K562 (cell line): ENCODE measurements around the gene EEFSEC. TPM values are rescaled to one million over a fixed set of nuclear protein-coding genes. Genes with fewer than 3 reads are reported as not detected.

Experiments
- ATAC-seq: fragments of 200-7000 bp; cut with Tn5 transposase; 3 replicates; pipeline ENCODE4 v1.9.1; 2020; ENCODE audit warnings: moderate library complexity
- BruUV-seq: library from RNA; stranded (reverse); fragments of 400-500 nt; replicated peaks from 2 replicates; lab custom pipeline; 2021; lab: Mats Ljungman, UMichigan
- CTCF ChIA-PET: fragments of 300-600 bp; formaldehyde crosslinking; extraction: SDS; loops from one replicate; lab custom pipeline; 2021; ENCODE audit warnings: low intra/inter-chr PET ratio; lab: Yijun Ruan, JAX
- POLR2A ChIA-PET: fragments of 300-600, 350-650 bp; sonication (Branson Sonifier 250); formaldehyde crosslinking; extraction: SDS; loops from one replicate; lab custom pipeline; 2021; ENCODE audit warnings: antibody characterized with exemption, inconsistent platforms; lab: Yijun Ruan, JAX
- DNase-seq, 4 experiments: peaks; one replicate each; pipeline versions ENCODE4 v3.0.0 to v3.0.0-alpha.2; 2011 to 2018; ENCODE audit warnings: low spot score in 3 of 4, mixed read lengths in 3 of 4; ENCODE audit errors: extremely low read depth in 1 of 4
- FAIRE-seq: peaks from 2 replicates; lab custom pipeline; 2011; peaks lifted over from hg19 to GRCh38; lab: Jason Lieb, UNC
- H2AFZ ChIP-seq: 2 replicates; pipeline ENCODE4 v1.6.0; 2011; ENCODE audit warnings: low read depth, low read length, control low read depth, inconsistent platforms
- H3K27ac ChIP-seq: fragments of 200-600 bp; 3 replicates; pipeline ENCODE4 v1.8.0; 2011; ENCODE audit warnings: low read depth, mild to moderate bottlenecking, control low read depth, inconsistent platforms, low read length, moderate library complexity, mixed read lengths; ENCODE audit errors: extremely low read depth
- H3K27me3 ChIP-seq, 2 experiments: fragments of 300-600 bp in 1 of 2; 2 replicates in 1 of 2; 3 replicates in 1 of 2; pipeline versions ENCODE4 v1.6.0 to v1.8.0; 2011; ENCODE audit warnings: inconsistent platforms in 2 of 2, low read length in 2 of 2, mild to moderate bottlenecking in 1 of 2, mixed read lengths in 1 of 2, moderate library complexity in 1 of 2; ENCODE audit not compliant: control insufficient read depth in 2 of 2, insufficient read depth in 2 of 2
- H3K36me3 ChIP-seq: fragments of 300-600 bp; 3 replicates; pipeline ENCODE4 v1.8.0; 2011; ENCODE audit warnings: mild to moderate bottlenecking, low read length, inconsistent platforms; ENCODE audit not compliant: control insufficient read depth, insufficient read depth
- H3K4me1 ChIP-seq, 2 experiments: fragments of 200-600 bp in 1 of 2; replicated peaks in 1 of 2; 2 replicates in 1 of 2; 3 replicates in 1 of 2; pipeline versions ENCODE4 v1.5.1 to v1.8.0; 2011; ENCODE audit warnings: inconsistent platforms in 2 of 2, low read length in 2 of 2, mild to moderate bottlenecking in 1 of 2, mixed read lengths in 1 of 2, moderate library complexity in 1 of 2; ENCODE audit not compliant: control insufficient read depth in 2 of 2, insufficient read depth in 2 of 2
- H3K4me2 ChIP-seq: 2 replicates; pipeline ENCODE4 v1.6.1; 2011; ENCODE audit warnings: low read length, control low read depth, inconsistent platforms, mixed read lengths; ENCODE audit not compliant: insufficient read depth
- H3K4me3 ChIP-seq: fragments of 200-600 bp; sonication (generic), shearing (Covaris generic); 2 replicates; pipeline ENCODE4 v1.5.1; 2016; ENCODE audit warnings: control low read depth, inconsistent platforms
- H3K79me2 ChIP-seq: fragments of 200-600 bp; 3 replicates; pipeline ENCODE4 v1.8.0; 2011; ENCODE audit warnings: low read length, inconsistent platforms; ENCODE audit not compliant: control insufficient read depth, insufficient read depth
- H3K9ac ChIP-seq, 2 experiments: 2 replicates each; pipeline versions ENCODE4 v1.6.0 to v1.6.1; 2011; ENCODE audit warnings: low read depth in 2 of 2, low read length in 2 of 2, control low read depth in 1 of 2, inconsistent platforms in 1 of 2, mild to moderate bottlenecking in 1 of 2, mixed read lengths in 1 of 2; ENCODE audit not compliant: insufficient read depth in 1 of 2
- H3K9me1 ChIP-seq: one replicate; pipeline ENCODE4 v1.6.0; 2011; ENCODE audit warnings: inconsistent platforms, mild to moderate bottlenecking, low read length, moderate library complexity; ENCODE audit not compliant: control insufficient read depth, insufficient read depth
- H3K9me3 ChIP-seq: replicated peaks from 2 replicates; pipeline ENCODE4 v1.5.1; 2011; ENCODE audit warnings: low read depth, low read length, inconsistent platforms; ENCODE audit not compliant: control insufficient read depth, insufficient read depth
- H4K20me1 ChIP-seq: replicated peaks from 2 replicates; pipeline ENCODE4 v1.6.1; 2011; ENCODE audit warnings: low read length, inconsistent platforms, mixed read lengths; ENCODE audit not compliant: control insufficient read depth, insufficient read depth
- ATF1 ChIP-seq, 2 experiments: fragments of 450-650 bp in 1 of 2; IDR thresholded peaks; 2 replicates each; pipeline ENCODE4 v1.6.1; 2016; ENCODE audit warnings: missing compliant biosample characterization in 1 of 2, missing genetic modification characterization in 1 of 2
- DNMT1 ChIP-seq: fragments of 450-650 bp; IDR thresholded peaks from 2 replicates; pipeline ENCODE4 v1.6.1; 2016; ENCODE audit warnings: antibody characterized with exemption, mild to moderate bottlenecking
- EP300 ChIP-seq: IDR thresholded peaks from 2 replicates; pipeline ENCODE4 v1.6.1; 2012; ENCODE audit warnings: low read length, improper control_type of control experiment
- ESRRB ChIP-seq: fragments of 250-450 bp; sonication (Bioruptor Pico); IDR thresholded peaks from 2 replicates; pipeline ENCODE4 v1.5.0; 2020; ENCODE audit warnings: mild to moderate bottlenecking, moderate library complexity, borderline replicate concordance
- HDAC2 ChIP-seq: fragments of 450-650 bp; IDR thresholded peaks from 2 replicates; pipeline ENCODE4 v1.6.1; 2016; ENCODE audit warnings: mild to moderate bottlenecking
- NFE2L1 ChIP-seq: fragments of 450-650 bp; IDR thresholded peaks from 2 replicates; pipeline ENCODE4 v1.6.1; 2016; ENCODE audit warnings: missing genetic modification characterization, low read depth, mild to moderate bottlenecking, missing compliant biosample characterization, moderate library complexity, borderline replicate concordance
- SRF ChIP-seq, 2 experiments: fragments of 250-450, 450-650 bp in 1 of 2; sonication (Bioruptor Pico) in 1 of 2; sonication (generic) in 1 of 2; formaldehyde crosslinking; IDR thresholded peaks; 2 replicates each; pipeline versions ENCODE4 v1.5.0 to v1.5.1; 2020 to 2022; ENCODE audit warnings: mild to moderate bottlenecking in 1 of 2, missing genetic modification reagents in 1 of 2
- ZNF24 ChIP-seq: fragments of 450-650 bp; IDR thresholded peaks from 2 replicates; pipeline ENCODE4 v1.6.1; 2016
- ZNF583 ChIP-seq: fragments of 250-450 bp; sonication (Bioruptor Pico); IDR thresholded peaks from 2 replicates; pipeline ENCODE4 v1.4.0; 2020
- WGBS: fragments of 100-300 bp; shearing (Covaris generic); methylation state at CpG from one replicate; pipeline ENCODE4 v1.1.6; 2016; ENCODE audit warnings: low coverage, mixed read lengths; ENCODE audit not compliant: insufficient coverage; ENCODE audit errors: missing lambda C conversion rate; 5-methylcytosine and 5-hydroxymethylcytosine counted together
- in situ Hi-C: fragments of 300-500 bp; cut with MboI; formaldehyde crosslinking; loops from 4 replicates; pipeline ENCODE4 v1.15.0; 2018; ENCODE audit warnings: inconsistent platforms, mixed read lengths
- intact Hi-C: fragments of 100-400 bp; cut with micrococcal nuclease; formaldehyde crosslinking; loops from 2 replicates; pipeline ENCODE4 v1.14.2; 2022
- polyA plus RNA-seq, 8 experiments: library from polyadenylated mRNA; depleted of rRNA in 4 of 8; stranded (reverse) in 5 of 8; unstranded in 3 of 8; fragments of >200 nt; fragmentation: Nextera tagmentation in 2 of 8; fragmentation: Illumina TruSeq in 1 of 8; extraction: Ambion mirVana in 2 of 8; extraction: Trizol in 1 of 8; gene quantifications; 2 replicates each; pipeline versions ENCODE4 v1.2.1 to v1.2.3, GENCODE V29; 2011 to 2014; ENCODE audit warnings: inconsistent platforms in 1 of 8, missing spikeins in 1 of 8
- total RNA-seq, 7 experiments: library from RNA; depleted of rRNA in 6 of 7; stranded (reverse); fragments of >200 nt in 6 of 7; fragmentation: Illumina TruSeq in 2 of 7; extraction: Trizol in 2 of 7; gene quantifications; 2 replicates each; pipeline versions ENCODE4 v1.2.1 to v1.2.3, GENCODE V29; 2011 to 2021; ENCODE audit warnings: low replicate concordance in 1 of 7
- TF ChIP-seq, protein P1 (sequence below): fragments of 150-350 bp; IDR thresholded peaks from 2 replicates; pipeline ENCODE4 v1.6.1; 2014; ENCODE audit warnings: low read depth, mild to moderate bottlenecking, low read length, borderline replicate concordance
- TF ChIP-seq, protein P2 (sequence below): sonication (generic); formaldehyde crosslinking; IDR thresholded peaks from 2 replicates; pipeline ENCODE4 v1.8.0; 2022; ENCODE audit warnings: mild to moderate bottlenecking, missing genetic modification reagents

EEFSEC gene
- total and polyA plus RNA-seq, 9 of the 15 experiments (the other 6 are each of a cell fraction or from before 2014, with no cell fraction given): 0.35 to 11.8 (median 7.7) TPM

DNA sequence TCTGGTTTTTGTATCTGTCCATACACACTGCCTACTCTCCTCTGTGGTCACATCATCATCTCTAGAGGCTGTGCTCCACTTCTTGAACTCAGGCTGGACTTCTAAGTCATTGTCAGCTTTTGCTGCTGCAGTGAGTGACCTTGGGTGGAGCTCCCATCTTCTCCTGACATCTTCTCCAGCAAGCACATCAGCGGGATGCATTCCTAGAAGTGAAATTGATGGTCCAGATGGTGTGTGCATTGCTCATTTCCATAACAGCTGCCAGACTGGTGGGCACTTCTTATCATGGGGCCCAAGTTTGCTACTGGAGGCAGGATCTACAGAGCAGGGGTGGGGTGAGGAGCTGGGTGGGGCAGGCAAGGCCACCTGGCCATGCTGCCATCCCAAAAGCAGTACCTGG, 203.5 kb downstream of the EEFSEC start:
- Histone ChIP-seq H3K4me2 (no peak overlapping the region), H3K4me3 (no peak overlapping the region), H3K9ac (no peak overlapping the region), H3K27me3 (no peaks in the 10 kb centered on the region), H3K27ac (no peak overlapping the region), H4K20me1 (no peaks in the 10 kb centered on the region)
- DNase-seq (no peak), FAIRE-seq (no peak)
- intact Hi-C loops: no loop called here
- no peak for TF ChIP-seq EP300
- TF ChIP-seq ATF1 (CRISPR knock-in tag; IDR thresholded peaks at IDR 0.05): no peak
- TF ChIP-seq ATF1 (tag; IDR thresholded peaks at IDR 0.05): no peak
- TF ChIP-seq, protein P1, sequence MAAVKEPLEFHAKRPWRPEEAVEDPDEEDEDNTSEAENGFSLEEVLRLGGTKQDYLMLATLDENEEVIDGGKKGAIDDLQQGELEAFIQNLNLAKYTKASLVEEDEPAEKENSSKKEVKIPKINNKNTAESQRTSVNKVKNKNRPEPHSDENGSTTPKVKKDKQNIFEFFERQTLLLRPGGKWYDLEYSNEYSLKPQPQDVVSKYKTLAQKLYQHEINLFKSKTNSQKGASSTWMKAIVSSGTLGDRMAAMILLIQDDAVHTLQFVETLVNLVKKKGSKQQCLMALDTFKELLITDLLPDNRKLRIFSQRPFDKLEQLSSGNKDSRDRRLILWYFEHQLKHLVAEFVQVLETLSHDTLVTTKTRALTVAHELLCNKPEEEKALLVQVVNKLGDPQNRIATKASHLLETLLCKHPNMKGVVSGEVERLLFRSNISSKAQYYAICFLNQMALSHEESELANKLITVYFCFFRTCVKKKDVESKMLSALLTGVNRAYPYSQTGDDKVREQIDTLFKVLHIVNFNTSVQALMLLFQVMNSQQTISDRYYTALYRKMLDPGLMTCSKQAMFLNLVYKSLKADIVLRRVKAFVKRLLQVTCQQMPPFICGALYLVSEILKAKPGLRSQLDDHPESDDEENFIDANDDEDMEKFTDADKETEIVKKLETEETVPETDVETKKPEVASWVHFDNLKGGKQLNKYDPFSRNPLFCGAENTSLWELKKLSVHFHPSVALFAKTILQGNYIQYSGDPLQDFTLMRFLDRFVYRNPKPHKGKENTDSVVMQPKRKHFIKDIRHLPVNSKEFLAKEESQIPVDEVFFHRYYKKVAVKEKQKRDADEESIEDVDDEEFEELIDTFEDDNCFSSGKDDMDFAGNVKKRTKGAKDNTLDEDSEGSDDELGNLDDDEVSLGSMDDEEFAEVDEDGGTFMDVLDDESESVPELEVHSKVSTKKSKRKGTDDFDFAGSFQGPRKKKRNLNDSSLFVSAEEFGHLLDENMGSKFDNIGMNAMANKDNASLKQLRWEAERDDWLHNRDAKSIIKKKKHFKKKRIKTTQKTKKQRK: no peak
- TF ChIP-seq, protein P2, sequence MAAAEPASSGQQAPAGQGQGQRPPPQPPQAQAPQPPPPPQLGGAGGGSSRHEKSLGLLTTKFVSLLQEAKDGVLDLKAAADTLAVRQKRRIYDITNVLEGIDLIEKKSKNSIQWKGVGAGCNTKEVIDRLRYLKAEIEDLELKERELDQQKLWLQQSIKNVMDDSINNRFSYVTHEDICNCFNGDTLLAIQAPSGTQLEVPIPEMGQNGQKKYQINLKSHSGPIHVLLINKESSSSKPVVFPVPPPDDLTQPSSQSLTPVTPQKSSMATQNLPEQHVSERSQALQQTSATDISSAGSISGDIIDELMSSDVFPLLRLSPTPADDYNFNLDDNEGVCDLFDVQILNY: no peak
- TF ChIP-seq ZNF24: no peak
- TF ChIP-seq ZNF583 (CRISPR knock-in tag): no peak
- no peak for TF ChIP-seq NFE2L1
- no peak for TF ChIP-seq ESRRB (CRISPR knock-in tag)
- TF ChIP-seq DNMT1: no peak
- TF ChIP-seq SRF (CRISPR knock-in tag; IDR thresholded peaks at IDR 0.05): no peak
- no peak for TF ChIP-seq HDAC2
- TF ChIP-seq, all 486 proteins: peak for 0
- in situ Hi-C loops: no loop called here
- no peak overlapping the region for H2AFZ ChIP-seq
- BruUV-seq: no TSS peak
- H3K79me2 ChIP-seq: no peaks in the 10 kb centered on the region
- H3K9me3 ChIP-seq: no peaks in the 10 kb centered on the region
- WGBS: 14% methylated on average over 1 of the region's 1 CpG
- peaks cover 4 to 9% of the 10 kb centered on the region in 2 experiments; a peak in 3 of 5 replicates for H3K4me1 ChIP-seq
- no peaks in the 10 kb centered on the region; the same call in 2 of the 3 replicates for H3K36me3 ChIP-seq
- ChIA-PET CTCF (no interaction called here), POLR2A (interaction anchor here (1.0 to 1.6 kb wide), 2 partner anchors 11 to 12 kb away, joined by 3 to 5 read pairs; no protein-coding TSS in a partner anchor)
- peaks cover 2% of the 10 kb centered on the region for H3K9me1 ChIP-seq
- no peak for ATAC-seq
